GM18508 (cell line): Measurements from ENCODE around the gene SORCS2.

Experiments used
- ATAC-seq: cut with Tn5 transposase; IDR thresholded peaks from one replicate; pipeline ENCODE4 v1.9.1; 2021; ENCODE audit warnings: moderate number of reproducible peaks; ENCODE audit not compliant: insufficient read depth, unreplicated experiment

The SORCS2 gene

GRCh38 chr4:7430368-7430964 lies 238.1 kb downstream of the SORCS2 start:
- no peak for ATAC-seq

DNA sequence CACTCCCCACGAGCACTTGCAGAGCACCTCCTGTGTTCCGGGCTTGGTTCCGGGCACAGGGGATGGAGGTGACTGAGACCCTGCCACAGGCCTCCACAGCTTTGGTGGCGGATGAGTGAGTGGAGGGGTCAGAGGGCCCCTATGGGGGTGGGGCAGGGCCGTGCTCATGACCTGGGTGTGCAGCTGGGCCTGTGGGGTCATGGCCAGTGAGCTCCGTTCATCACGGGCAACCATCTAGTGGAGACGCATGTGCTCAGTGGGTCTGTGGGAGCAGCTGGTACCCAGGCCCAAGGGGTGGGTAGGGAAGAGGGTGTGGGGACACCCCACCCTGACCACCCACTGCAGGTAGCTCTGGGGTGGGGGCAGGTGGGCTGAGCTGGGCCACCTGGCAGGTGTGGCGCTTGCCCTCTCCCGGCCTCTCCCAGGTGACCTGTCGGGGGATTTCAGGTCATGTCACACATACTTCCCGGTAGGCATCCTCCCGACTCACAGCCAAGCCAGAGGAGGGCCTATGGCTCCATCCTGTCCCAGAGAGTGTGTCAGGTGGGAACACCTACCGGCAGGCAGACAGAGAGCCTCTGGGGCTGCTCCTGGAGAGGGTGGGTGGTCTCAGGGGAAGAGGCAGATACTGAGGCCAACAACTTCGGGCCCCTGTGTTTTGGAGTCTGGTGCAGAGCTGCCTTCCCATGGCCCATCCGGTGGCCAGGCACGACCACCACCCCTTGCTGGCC lies 238.8 kb downstream of the SORCS2 start:
- no peak for ATAC-seq

DNA sequence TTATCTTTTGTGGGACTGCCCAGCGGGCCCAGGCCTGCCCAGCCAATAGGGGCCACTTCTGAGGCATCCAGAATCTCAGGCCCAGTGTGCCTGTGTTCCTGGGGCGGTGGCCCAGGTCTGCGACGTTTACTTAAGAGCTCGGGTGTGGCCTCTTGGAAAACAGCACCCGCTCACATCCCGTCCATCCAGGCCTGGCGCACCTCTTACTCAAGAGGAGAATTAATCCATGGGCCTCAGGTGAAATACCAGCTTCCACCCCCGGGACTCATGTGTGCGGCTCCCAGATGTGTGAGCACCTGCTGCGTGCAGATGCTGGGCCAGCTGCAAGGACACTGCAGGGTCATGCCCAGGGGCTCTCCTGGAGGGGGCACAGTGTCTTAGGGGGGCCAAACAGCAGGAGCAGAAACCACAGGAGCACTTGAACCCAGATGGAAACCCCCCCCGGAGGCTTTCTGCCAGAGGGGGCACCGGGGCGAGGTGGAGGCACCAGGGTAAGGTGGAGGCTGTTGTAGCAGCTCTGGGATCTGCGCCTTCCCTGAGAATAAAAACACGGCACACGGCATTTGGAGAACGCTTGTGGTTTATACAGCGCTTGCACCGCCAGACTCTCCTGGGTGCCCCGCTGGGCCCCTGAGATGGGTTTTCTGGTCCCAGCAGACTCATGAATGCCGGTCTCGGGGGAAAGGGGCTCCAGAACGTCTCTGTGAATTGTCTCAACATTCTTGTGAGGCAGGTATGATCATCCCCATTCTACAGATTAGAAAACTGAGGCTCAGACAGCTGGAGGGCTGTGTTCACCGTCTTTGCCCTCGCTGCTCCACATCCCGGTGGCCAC lies 239.6 kb downstream of the SORCS2 start:
- no peak for ATAC-seq

GRCh38 chr4:7432531-7433375 lies 240.4 kb downstream of the SORCS2 start:
- ATAC-seq = no peak

DNA sequence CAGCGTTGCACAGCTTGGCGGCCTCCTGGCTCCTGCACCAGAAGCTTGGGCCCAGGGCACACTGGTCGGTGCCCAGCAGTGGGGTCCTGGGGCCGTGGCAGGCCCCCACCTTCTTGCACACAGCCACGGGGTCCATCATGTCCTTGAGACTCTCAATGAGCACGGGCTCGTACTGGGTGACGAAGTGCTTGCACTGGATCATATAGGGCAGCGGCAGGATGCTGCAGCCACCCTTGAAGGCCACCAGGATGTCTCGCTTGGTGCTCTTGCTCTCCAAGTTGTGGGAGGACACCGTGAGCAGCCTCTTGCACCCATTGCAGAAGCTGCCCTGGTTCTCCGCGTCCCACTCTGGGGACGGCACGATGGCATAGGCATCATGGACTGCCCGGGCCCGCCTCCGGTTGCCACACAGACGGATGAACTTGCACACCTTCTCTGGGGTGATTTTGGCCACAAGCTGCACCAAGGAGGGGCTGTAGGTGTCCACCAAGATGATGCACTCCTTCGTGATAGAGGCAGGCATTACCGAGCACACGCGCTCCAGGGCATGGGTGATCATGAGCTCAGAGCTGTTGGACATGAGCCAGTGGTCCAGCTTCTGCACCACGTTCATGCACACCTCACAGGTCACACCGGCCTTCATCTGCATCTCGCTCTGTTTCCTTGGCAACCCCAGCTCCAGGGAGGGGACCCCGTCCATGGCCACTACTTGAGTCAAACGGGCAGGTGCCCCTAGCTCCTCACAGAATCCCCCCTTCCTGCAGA lies 241.2 kb downstream of the SORCS2 start:
- no peak for ATAC-seq

DNA sequence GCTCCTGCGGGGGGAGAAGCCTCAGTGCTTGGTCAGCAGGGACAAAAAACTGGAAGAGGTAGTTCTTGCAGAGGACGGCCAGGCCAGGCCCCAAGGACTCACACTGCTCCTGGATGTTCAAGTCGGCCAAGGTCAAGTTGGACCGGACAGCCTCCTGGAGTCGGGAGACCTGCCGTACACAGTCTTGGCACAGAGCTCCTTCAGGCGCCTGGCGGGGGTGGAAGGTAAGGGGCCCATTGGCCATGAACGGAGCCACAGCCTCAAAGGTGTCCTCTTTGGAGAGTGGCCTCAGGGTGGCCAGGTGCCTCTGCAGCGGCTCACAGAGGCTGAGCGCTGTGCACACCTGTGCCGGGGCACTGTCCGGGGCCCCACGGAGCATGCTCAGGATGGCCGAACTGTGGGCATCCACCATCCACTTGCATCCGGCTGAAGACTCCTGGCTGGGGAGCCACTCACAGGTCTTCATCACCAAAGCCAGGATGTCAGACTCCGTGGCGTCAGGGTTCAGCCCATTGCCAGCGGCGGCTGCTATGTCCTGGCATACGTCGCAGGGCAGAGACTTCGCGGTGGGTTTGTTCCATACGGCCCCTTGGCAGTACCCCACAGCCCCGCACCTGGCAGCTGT lies 241.9 kb downstream of the SORCS2 start:
- no peak for ATAC-seq

GRCh38 chr4:7434766-7435150 lies 242.4 kb downstream of the SORCS2 start, which contains the start of gene PSAPL1:
Gene PSAPL1, minus strand, starts transcription at chr4:7434930. Its CDS starts 51 bp downstream, at chr4:7434879.
- no peak for ATAC-seq

GRCh38 chr4:7435471-7436061 lies 243.2 kb downstream of the SORCS2 start:
- ATAC-seq = no peak

- ATAC-seq = no peak
Observed at GRCh38 chr4:7436256-7436655, 243.9 kb downstream of the SORCS2 start.

GRCh38 chr4:7439699-7440098 lies 247.4 kb downstream of the SORCS2 start:
- no peak for ATAC-seq

GRCh38 chr4:7441201-7441600 lies 248.9 kb downstream of the SORCS2 start:
- ATAC-seq = no peak

DNA sequence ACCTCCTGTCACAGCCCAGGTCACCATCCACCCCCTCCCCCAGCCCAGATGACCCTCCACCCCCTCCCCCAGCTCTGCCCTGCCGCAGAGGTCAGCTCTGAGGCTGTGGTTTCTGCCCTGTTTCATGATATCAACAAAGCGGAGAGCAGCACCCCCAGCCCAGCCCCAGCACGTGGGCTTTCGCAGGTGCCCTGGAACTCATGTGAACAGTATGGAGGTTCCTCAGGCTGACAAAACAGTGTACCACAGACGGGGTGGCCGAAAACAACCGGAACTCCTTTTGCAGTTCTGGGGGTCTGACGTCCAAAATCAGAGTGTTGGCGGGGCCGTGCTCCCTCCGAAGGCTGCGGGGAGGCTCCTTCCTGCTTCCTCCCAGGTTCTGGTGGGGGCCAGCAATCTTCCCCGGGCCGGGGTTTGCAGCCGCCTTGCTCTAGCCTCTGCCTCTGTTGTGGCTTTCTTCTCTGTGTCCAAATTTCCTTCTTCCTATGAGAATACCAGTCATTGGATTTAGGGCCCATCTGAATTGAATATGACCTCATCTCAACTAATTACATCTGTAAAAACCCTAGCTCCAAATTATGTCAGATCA lies 250.3 kb downstream of the SORCS2 start:
- ATAC-seq = no peak

- no peak for ATAC-seq
Observed at GRCh38 chr4:7444314-7444713, 252.0 kb downstream of the SORCS2 start.

DNA sequence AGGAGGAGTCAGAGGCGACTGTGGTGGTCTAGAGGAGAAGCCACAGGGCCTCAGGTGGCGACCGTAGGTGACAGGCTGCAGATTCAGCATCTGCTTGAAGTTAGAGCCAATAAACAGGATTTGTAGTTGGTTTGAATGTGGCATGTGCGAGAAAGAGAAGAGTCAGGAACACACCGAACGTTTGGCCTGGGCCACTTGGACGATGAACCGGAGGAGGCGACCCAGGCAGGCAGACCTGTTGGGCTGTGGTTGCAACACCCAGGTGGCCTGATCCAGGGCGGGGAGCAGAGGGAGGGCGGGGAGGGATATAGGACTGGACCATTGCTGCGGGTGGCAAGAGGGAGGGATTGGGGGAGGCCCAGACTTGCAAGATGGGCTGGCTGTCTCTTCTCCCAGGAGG lies 252.4 kb downstream of the SORCS2 start:
- no peak for ATAC-seq

DNA sequence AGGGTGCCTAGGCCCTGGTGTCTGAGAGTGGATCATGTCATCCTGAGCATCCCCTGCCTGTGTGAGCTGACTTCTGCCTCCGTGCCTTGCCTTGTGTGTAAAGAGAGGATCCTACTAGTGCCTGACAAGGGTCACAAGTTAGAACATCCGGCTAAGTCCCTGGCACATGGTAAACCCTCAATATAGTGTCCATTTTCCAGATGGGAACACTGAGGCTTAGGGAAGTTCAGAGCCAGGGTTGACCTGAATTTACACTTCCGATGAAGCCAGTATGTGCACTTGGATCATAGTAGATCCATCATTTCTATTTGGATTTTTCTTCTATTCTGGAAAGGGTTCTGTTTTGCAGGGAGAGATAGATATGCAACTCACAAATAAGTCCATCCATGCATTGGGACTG lies 254.9 kb downstream of the SORCS2 start:
- no peak for ATAC-seq

- no peak for ATAC-seq
Observed at GRCh38 chr4:7448036-7448435, 255.7 kb downstream of the SORCS2 start.

DNA sequence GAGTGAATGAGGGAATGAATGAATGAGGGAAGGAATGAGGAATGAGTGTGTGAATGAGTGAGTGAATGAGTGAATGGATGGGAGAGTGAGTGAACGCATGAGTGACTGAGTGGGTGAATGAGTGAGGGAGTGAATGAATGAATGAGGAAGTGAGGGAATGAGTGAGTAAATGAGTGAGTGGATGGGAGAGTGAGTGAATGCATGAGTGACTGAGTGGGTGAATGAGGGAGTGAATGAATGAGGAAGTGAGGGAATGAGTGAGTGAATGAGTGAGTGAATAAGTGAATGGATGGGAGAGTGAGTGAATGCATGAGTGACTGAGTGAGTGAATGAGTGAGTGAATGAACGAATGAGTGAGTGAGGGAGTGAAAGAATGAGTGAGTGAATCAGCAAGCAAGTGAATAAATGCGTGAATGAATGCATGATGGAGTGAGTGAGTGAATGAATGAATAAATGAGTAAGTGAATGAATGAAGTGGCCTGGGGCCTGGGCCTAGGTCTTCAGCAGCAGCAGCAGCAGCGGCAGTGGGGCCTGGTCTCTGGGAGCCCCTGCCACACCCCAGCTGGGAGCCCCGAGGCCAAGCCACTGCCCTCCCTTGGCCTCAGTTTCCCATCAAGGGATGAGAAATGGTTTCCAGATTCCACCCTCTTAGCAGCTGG lies 258.6 kb downstream of the SORCS2 start:
- ATAC-seq = no peak

- no peak for ATAC-seq
Observed at GRCh38 chr4:7451434-7451789, 259.1 kb downstream of the SORCS2 start.
